ENCODE measurements around the gene ARID5A.

Gene ARID5A

DNA sequence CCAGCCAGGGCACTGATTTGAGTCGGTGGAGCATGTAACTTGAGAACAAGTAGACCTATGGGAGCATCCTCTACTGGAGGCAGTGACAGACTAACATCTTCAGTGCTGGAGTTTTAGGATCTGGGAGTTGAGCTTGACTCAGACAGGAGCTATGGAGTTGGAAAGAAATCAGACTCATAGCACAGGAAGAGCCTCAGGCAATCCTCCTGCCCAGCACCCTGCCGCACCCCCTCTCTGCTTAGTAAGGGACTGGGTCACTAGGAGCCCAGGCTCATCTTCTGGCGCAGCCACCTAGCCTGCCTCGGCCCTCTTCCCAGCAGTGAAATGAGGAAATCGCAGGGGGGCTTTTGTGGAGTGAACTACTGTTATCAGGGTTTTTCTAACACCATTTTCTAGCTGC, 3.6 kb downstream of the ARID5A start:
- no peak overlapping the region for H3K4me3 ChIP-seq (ENCODE audit: insufficient read depth, low read depth, low read length, poor library complexity, severe bottlenecking)
- H3K27ac ChIP-seq (ENCODE audit: insufficient read depth, low read length, poor library complexity, severe bottlenecking), result no peak overlapping the region
- DNase-seq, result no peak
- H3K36me3 ChIP-seq (ENCODE audit: control insufficient read depth, insufficient read depth, low read length), result peaks cover 22% of the 10 kb centered on the region
- no peaks in the 10 kb centered on the region for H3K9me3 ChIP-seq (ENCODE audit: control insufficient read depth, low read length)
- H3K4me1 ChIP-seq (ENCODE audit: control insufficient read depth, insufficient read depth, low read length, poor library complexity, severe bottlenecking), result peaks cover 49% of the 10 kb centered on the region
- H3K27me3 ChIP-seq (replicated peaks; ENCODE audit: control insufficient read depth, insufficient read depth, low read length, poor library complexity, severe bottlenecking), result no peaks in the 10 kb centered on the region

DNA sequence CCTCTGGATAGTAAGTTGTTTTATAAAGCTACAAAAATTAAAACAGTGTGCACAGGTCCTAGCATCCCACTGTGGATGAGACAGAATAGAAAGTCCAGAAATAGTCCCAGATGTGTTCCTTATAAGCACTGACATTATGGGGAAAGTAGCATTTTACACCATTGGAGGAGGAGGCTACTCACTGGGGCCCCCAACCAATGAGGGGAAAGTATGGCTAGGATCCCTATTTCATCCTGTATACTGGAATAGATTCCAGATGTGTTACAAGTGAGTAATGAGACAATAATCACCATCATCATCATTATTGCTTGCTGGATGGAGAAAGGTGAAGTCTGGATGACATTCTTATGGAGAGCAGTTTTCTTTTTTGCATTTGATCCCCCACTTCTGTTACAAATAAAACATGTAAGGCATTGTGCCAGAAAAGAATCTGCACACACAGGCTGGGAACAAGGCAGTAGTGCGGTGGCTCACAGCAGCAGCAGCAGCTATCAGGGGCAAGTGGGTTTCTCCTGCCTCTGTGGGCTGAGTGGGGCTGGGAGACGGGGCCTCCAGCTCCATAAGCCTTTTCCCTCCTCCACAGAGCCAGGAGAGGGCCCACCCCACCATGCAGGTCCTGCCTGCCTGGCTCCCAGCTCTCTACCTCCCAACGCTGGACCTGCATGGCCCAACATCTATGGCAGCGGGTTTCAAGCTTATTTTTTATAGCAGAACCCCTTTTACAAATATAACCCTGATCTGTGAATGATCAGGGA, 5.0 kb downstream of the ARID5A start:
- H3K27me3 ChIP-seq (replicated peaks; ENCODE audit: control insufficient read depth, insufficient read depth, low read length, poor library complexity, severe bottlenecking), result no peaks in the 10 kb centered on the region
- no peaks in the 10 kb centered on the region for H3K9me3 ChIP-seq (ENCODE audit: control insufficient read depth, low read length)
- no peak for DNase-seq
- H3K4me3 ChIP-seq (ENCODE audit: insufficient read depth, low read depth, low read length, poor library complexity, severe bottlenecking), result no peak overlapping the region
- peaks cover 22% of the 10 kb centered on the region for H3K36me3 ChIP-seq (ENCODE audit: control insufficient read depth, insufficient read depth, low read length)
- no peak overlapping the region for H3K27ac ChIP-seq (ENCODE audit: insufficient read depth, low read length, poor library complexity, severe bottlenecking)
- H3K4me1 ChIP-seq (ENCODE audit: control insufficient read depth, insufficient read depth, low read length, poor library complexity, severe bottlenecking), result peaks cover 54% of the 10 kb centered on the region

DNA sequence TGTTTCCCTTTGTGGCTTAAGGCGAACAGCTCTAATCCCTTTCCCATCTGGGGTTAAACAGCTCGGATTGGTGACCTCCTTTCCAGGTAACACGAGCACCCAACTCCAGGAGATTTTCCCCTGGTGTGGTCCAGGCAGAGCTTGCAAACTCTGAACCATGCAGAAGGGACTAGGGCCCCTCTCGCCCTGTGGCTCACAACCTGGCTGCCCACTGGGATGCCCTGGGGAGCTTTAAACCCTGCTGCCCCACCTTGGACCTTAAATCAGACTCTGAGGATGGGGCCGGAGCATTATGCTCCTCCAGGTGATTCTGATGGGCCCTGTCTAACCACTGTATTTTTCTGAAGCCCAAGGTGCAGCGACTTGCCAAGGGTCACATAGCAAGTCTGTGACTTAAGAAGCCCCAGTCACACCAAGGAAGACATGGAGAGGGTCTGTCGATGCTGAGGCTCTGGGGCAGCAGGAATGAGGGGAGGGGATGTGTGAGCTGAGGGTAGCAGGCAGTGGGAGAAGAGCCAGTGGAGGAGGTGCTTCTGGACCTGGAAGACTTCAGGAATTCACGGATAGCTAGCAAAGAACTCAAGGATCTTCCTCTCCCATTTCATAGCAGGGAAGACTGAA, 5.9 kb downstream of the ARID5A start:
- no peak overlapping the region for H3K4me3 ChIP-seq (ENCODE audit: insufficient read depth, low read depth, low read length, poor library complexity, severe bottlenecking)
- no peaks in the 10 kb centered on the region for H3K27me3 ChIP-seq (replicated peaks; ENCODE audit: control insufficient read depth, insufficient read depth, low read length, poor library complexity, severe bottlenecking)
- no peak overlapping the region for H3K27ac ChIP-seq (ENCODE audit: insufficient read depth, low read length, poor library complexity, severe bottlenecking)
- DNase-seq, result no peak
- peaks cover 22% of the 10 kb centered on the region for H3K36me3 ChIP-seq (ENCODE audit: control insufficient read depth, insufficient read depth, low read length)
- H3K9me3 ChIP-seq (ENCODE audit: control insufficient read depth, low read length), result no peaks in the 10 kb centered on the region
- peaks cover 62% of the 10 kb centered on the region for H3K4me1 ChIP-seq (ENCODE audit: control insufficient read depth, insufficient read depth, low read length, poor library complexity, severe bottlenecking)

DNA sequence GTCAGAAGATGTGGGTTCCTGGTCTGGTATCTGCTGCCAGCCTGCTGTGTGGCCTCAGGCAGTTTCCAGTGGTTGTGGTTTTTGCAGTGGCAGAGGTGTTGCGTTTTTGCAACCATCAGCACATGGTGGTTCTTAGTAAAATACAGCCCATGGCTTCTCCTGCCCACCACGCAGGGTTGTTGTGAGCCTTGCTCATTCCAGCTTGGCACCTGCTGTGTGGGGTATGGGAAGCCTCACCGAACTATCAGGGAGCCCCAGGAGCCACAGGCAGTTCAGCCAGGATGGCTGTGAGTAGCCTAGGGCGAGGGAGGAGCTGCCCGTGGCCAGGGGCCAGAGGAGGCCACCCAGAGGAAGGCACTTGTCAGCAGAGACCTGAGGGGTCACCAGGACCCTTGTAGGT, 9.8 kb downstream of the ARID5A start:
- no peak for DNase-seq

DNA sequence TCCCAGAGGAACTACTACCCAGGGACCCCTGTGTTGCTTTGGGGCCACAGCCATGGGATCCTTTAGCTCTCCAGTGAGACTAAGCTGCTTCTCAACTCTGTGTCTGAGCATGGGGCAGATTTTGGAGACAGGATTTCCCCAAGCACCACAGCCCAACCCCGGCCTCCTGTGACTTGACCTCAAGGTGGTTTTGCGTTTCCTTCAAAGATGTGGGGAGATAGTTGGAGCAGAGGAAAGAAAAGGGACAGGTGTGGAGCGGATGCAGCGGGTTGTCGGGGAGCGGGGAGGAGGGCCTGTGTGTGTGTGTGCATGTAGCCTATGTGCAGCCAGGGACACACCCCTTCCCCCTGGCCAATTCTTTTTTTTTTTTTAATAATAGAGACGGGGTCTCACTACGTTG, 10.2 kb downstream of the ARID5A start:
- Histone ChIP-seq H3K9me3 (ENCODE audit: control insufficient read depth, low read length) (no peaks in the 10 kb centered on the region), H3K4me1 (ENCODE audit: control insufficient read depth, insufficient read depth, low read length, poor library complexity, severe bottlenecking) (peaks cover 33% of the 10 kb centered on the region), H3K4me3 (ENCODE audit: insufficient read depth, low read depth, low read length, poor library complexity, severe bottlenecking) (no peak overlapping the region), H3K27ac (ENCODE audit: insufficient read depth, low read length, poor library complexity, severe bottlenecking) (no peak overlapping the region), H3K27me3 (replicated peaks; ENCODE audit: control insufficient read depth, insufficient read depth, low read length, poor library complexity, severe bottlenecking) (no peaks in the 10 kb centered on the region), H3K36me3 (ENCODE audit: control insufficient read depth, insufficient read depth, low read length) (peaks cover 54% of the 10 kb centered on the region)
- peak in 1 of 3 donors; percentile 29 for DNase-seq

More for the DNA sequence above, 9.8 kb downstream of the ARID5A start:
- H3K4me3 ChIP-seq (ENCODE audit: insufficient read depth, low read depth, low read length, poor library complexity, severe bottlenecking), result no peak overlapping the region
- peaks cover 35% of the 10 kb centered on the region for H3K4me1 ChIP-seq (ENCODE audit: control insufficient read depth, insufficient read depth, low read length, poor library complexity, severe bottlenecking)
- peaks cover 54% of the 10 kb centered on the region for H3K36me3 ChIP-seq (ENCODE audit: control insufficient read depth, insufficient read depth, low read length)
- H3K27me3 ChIP-seq (replicated peaks; ENCODE audit: control insufficient read depth, insufficient read depth, low read length, poor library complexity, severe bottlenecking), result no peaks in the 10 kb centered on the region
- H3K27ac ChIP-seq (ENCODE audit: insufficient read depth, low read length, poor library complexity, severe bottlenecking), result no peak overlapping the region
- H3K9me3 ChIP-seq (ENCODE audit: control insufficient read depth, low read length), result no peaks in the 10 kb centered on the region

DNA sequence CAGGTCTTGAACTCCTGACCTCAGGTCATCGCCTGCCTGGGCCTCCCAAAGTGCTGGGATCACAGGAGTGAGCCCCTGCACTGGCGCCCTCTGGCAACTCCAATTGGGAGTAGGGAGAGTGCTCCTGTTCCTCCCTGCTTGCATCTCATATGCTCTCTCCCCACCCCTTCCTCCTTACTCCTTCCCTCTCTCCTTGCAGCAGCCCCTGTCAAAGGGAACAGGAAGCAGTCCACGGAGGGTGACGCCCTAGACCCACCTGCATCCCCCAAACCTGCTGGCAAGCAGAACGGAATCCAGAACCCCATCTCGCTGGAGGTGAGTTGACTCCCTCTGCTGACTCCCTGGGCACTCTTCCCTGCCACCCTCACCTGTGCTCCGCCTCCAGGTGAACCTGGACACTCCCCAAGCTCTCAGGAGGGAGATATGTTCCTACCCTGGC, 10.7 kb downstream of the ARID5A start:
- no peaks in the 10 kb centered on the region for H3K9me3 ChIP-seq (ENCODE audit: control insufficient read depth, low read length)
- H3K27ac ChIP-seq (ENCODE audit: insufficient read depth, low read length, poor library complexity, severe bottlenecking), result no peak overlapping the region
- peaks cover 54% of the 10 kb centered on the region for H3K36me3 ChIP-seq (ENCODE audit: control insufficient read depth, insufficient read depth, low read length)
- H3K4me3 ChIP-seq (ENCODE audit: insufficient read depth, low read depth, low read length, poor library complexity, severe bottlenecking), result no peak overlapping the region
- DNase-seq, result no peak
- H3K4me1 ChIP-seq (ENCODE audit: control insufficient read depth, insufficient read depth, low read length, poor library complexity, severe bottlenecking), result peaks cover 29% of the 10 kb centered on the region
- H3K27me3 ChIP-seq (replicated peaks; ENCODE audit: control insufficient read depth, insufficient read depth, low read length, poor library complexity, severe bottlenecking), result no peaks in the 10 kb centered on the region

DNA sequence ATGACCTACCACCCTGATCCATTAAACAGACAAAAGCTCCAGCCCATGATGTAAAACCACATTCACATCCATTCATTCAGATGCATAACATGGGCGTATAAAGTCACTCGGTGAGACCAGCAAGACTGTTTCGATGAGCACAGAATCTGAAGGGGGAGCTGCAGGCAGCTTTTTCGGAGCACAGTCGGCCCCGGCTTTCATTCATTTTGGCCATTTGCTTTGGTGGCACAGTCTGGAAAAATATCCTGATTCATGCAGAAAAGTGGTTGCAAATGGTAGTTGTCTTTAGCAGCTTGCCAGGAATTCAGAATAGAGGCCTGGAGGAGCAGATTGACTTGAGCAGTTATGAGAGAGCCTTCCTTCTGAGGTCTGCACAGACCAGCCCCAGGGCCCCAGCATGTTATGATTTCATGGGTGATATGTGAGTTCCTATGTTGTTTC, 11.2 kb downstream of the ARID5A start:
- no peaks in the 10 kb centered on the region for H3K9me3 ChIP-seq (ENCODE audit: control insufficient read depth, low read length)
- peaks cover 53% of the 10 kb centered on the region for H3K36me3 ChIP-seq (ENCODE audit: control insufficient read depth, insufficient read depth, low read length)
- H3K4me3 ChIP-seq (ENCODE audit: insufficient read depth, low read depth, low read length, poor library complexity, severe bottlenecking), result no peak overlapping the region
- peaks cover 24% of the 10 kb centered on the region for H3K4me1 ChIP-seq (ENCODE audit: control insufficient read depth, insufficient read depth, low read length, poor library complexity, severe bottlenecking)
- no peak for DNase-seq
- H3K27ac ChIP-seq (ENCODE audit: insufficient read depth, low read length, poor library complexity, severe bottlenecking), result no peak overlapping the region
- H3K27me3 ChIP-seq (replicated peaks; ENCODE audit: control insufficient read depth, insufficient read depth, low read length, poor library complexity, severe bottlenecking), result no peaks in the 10 kb centered on the region

DNA sequence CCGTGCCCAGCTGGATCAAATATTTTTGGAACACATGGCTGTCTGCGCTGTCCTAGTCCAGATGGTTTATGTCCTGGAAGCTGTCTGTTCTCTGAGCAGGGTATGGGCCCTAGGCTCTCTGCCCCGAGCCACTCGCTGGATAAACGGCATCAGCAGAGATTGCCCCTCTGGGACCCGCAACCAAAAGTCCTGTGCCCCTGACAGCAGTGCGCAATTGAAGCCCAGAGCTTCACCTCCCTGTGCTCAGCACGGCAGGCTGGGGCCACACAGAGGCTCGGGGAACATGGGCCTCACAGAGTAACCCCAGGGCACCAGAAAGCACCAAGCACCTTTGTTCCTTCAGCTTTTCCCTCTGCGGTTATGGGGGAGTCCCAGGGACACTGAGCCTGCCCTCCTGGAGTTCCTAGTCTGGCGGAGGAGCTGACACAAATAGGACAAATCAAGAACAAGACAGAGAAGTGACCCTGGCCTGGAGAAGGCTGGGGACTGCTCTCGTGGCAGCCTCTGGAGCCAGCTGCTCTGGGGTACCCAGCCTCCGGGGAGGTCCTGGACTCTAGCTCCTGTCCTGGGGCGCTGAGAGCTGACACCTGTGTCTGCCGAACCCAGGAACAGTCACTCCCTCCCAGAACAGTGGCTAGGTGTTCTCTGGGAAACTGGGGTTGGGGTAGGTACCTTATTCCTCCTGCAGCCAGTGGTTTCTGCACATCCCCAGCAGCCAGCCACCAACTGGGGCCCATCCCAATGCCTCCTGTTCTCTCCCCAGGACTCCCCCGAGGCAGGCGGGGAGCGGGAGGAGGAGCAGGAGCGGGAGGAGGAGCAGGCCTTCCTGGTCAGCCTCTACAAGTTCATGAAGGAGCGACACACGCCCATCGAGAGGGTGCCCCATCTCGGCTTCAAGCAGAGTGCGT, 12.3 kb downstream of the ARID5A start:
- DNase-seq, result no peak
- H3K27ac ChIP-seq (ENCODE audit: insufficient read depth, low read length, poor library complexity, severe bottlenecking), result no peak overlapping the region
- H3K36me3 ChIP-seq (ENCODE audit: control insufficient read depth, insufficient read depth, low read length), result peaks cover 52% of the 10 kb centered on the region
- no peaks in the 10 kb centered on the region for H3K27me3 ChIP-seq (replicated peaks; ENCODE audit: control insufficient read depth, insufficient read depth, low read length, poor library complexity, severe bottlenecking)
- H3K4me3 ChIP-seq (ENCODE audit: insufficient read depth, low read depth, low read length, poor library complexity, severe bottlenecking), result no peak overlapping the region
- no peaks in the 10 kb centered on the region for H3K9me3 ChIP-seq (ENCODE audit: control insufficient read depth, low read length)
- H3K4me1 ChIP-seq (ENCODE audit: control insufficient read depth, insufficient read depth, low read length, poor library complexity, severe bottlenecking), result peaks cover 24% of the 10 kb centered on the region

DNA sequence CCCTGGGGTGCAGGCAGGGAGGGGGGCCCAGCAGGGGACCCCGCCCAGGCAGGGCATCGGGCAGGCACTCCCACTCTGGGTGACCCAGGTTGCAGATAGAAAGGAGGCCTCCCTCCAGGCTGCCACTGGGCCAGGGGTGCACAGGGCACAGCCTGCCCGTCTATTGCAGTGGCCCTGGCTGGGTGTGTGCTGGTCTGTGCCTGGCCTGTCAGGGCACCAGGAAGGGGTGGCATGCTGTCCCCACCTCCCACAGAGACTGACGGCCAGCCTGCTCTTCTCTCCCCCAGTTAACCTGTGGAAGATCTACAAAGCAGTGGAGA, 12.9 kb downstream of the ARID5A start:
- DNase-seq, result no peak
- H3K4me1 ChIP-seq (ENCODE audit: control insufficient read depth, insufficient read depth, low read length, poor library complexity, severe bottlenecking), result peaks cover 24% of the 10 kb centered on the region
- no peak overlapping the region for H3K4me3 ChIP-seq (ENCODE audit: insufficient read depth, low read depth, low read length, poor library complexity, severe bottlenecking)
- no peak overlapping the region for H3K27ac ChIP-seq (ENCODE audit: insufficient read depth, low read length, poor library complexity, severe bottlenecking)
- no peaks in the 10 kb centered on the region for H3K27me3 ChIP-seq (replicated peaks; ENCODE audit: control insufficient read depth, insufficient read depth, low read length, poor library complexity, severe bottlenecking)
- no peaks in the 10 kb centered on the region for H3K9me3 ChIP-seq (ENCODE audit: control insufficient read depth, low read length)
- peaks cover 50% of the 10 kb centered on the region for H3K36me3 ChIP-seq (ENCODE audit: control insufficient read depth, insufficient read depth, low read length)

Data from effector memory CD4-positive, alpha-beta T cell (primary cell).